ENCODE results near the gene BHLHE23.

The BHLHE23 gene

DNA sequence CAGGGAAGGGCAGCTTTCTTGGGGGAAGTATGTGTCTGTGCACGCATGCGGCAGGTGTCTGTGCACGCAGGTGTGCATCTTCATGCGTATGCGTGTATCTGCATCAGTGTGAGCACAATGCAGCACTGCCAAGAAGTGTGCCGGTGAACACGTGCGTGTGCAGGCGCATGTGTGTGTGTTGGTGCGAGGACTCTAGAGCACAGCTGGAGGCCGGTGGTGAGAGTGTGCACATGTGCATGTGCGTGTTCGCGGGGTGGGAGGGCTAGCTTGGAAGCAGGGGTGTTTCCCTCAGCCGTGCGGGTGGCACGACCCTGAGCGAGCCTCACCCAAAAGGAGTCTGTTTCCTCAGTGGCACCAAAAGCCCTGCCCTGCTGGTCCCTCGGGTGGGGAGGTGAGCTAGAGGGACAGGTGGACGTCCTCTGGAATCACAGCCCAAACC is 46.7 kb downstream of the BHLHE23 start:
- DNase-seq (ENCODE audit: low spot score): no peak
- TF ChIP-seq, protein P1, sequence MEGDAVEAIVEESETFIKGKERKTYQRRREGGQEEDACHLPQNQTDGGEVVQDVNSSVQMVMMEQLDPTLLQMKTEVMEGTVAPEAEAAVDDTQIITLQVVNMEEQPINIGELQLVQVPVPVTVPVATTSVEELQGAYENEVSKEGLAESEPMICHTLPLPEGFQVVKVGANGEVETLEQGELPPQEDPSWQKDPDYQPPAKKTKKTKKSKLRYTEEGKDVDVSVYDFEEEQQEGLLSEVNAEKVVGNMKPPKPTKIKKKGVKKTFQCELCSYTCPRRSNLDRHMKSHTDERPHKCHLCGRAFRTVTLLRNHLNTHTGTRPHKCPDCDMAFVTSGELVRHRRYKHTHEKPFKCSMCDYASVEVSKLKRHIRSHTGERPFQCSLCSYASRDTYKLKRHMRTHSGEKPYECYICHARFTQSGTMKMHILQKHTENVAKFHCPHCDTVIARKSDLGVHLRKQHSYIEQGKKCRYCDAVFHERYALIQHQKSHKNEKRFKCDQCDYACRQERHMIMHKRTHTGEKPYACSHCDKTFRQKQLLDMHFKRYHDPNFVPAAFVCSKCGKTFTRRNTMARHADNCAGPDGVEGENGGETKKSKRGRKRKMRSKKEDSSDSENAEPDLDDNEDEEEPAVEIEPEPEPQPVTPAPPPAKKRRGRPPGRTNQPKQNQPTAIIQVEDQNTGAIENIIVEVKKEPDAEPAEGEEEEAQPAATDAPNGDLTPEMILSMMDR (IDR thresholded peaks at IDR 0.05; ENCODE audit: extremely low read depth, insufficient read depth, missing control alignments): no peak
- in situ Hi-C loops (cut with MboI; ENCODE audit: low pct_unique_long_range_greater_than_20kb, low sequenced_read_pairs, unreplicated experiment): no loop called here

DNA sequence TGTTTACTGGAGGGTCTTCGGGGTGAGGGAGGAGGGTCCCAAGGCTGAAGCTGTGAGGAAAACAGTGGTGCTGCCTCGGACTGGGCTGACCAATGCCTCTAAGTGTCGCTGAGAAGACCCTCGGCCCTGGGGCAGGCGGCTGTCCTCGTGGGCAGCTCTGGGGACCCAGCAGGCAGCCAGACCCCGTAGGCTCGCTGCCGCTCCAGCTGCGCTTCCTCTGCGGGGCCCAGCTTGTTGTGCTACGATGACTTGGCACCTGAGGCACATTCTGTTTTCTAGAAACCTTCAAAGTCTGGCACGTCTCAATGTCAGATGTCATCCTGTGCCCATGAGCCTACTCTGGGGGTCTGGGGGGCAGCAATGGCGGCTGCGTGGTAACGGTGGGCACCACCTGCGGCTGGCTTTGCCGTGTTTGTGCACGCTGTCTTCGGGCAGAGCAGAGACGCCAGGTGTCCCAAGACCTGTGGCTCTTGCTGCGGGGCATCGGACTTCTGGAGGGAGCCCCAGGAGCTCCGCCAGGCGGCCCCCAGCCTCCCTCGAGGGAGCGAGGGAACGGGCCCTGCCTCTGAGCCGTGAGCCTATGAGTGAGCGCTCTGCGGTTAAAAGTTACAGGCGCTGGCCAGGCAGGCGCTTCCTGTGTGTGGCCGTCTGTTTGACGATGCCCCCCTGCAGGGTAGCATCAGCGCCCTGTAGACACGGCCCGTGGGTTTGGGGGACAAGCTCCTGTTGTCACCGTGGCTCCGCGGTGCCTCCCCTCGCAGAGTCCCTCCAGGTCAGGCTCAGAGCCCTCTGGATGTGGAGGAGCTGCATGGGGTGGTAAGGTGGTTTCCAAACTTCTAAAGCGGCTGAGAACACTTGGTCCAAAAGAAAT is 47.4 kb downstream of the BHLHE23 start:
- in situ Hi-C loops (cut with MboI; ENCODE audit: low pct_unique_long_range_greater_than_20kb, low sequenced_read_pairs, unreplicated experiment): no loop called here
- no peak for DNase-seq (ENCODE audit: low spot score)
- TF ChIP-seq, protein P1 (IDR thresholded peaks at IDR 0.05; ENCODE audit: extremely low read depth, insufficient read depth, missing control alignments): no peak

DNA sequence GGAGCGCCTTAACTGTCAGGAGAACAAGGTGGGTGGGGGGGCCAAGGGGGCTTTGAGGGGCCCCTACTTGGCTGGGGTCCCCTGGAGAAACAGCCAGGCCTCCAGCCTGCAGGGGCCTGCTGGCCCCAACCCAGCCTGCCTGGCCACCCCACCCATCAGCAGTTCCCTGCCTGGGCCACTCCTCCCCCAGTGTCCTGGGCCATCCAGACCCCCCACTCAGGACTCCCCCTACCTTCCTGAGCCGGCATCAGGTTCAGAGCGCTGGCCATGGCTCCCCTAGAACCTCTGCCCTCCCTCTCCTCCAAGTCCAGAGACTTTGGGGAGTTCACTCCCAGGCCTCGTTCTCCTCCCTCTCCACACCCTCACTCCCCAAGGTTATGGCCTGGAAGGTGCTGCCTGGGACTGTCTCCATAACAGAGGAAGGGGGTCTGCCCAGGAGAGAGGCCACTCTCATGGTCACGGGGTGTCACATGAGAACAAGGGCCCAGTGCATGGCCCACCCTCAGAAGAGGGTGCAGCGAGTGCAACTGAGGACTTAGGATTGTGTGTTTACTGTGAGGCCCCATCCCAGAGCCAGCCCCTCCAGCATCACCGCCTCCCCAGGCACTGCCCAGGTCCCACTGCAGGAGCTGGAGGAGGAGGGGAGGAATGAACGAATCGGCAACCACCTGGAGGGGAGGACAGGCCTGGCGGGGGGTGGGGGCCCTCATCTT is 48.2 kb downstream of the BHLHE23 start:
- in situ Hi-C loops (cut with MboI; ENCODE audit: low pct_unique_long_range_greater_than_20kb, low sequenced_read_pairs, unreplicated experiment): no loop called here
- DNase-seq (ENCODE audit: low spot score): no peak
- TF ChIP-seq, protein P1 (IDR thresholded peaks at IDR 0.05; ENCODE audit: extremely low read depth, insufficient read depth, missing control alignments): no peak

- TF ChIP-seq, protein P1 (IDR thresholded peaks at IDR 0.05; ENCODE audit: extremely low read depth, insufficient read depth, missing control alignments): no peak
- no peak for DNase-seq (ENCODE audit: low spot score)
- in situ Hi-C loops (cut with MboI; ENCODE audit: low pct_unique_long_range_greater_than_20kb, low sequenced_read_pairs, unreplicated experiment): no loop called here
Measured at GRCh38 chr20:62957136-62958117, 49.3 kb downstream of the BHLHE23 start.

DNA sequence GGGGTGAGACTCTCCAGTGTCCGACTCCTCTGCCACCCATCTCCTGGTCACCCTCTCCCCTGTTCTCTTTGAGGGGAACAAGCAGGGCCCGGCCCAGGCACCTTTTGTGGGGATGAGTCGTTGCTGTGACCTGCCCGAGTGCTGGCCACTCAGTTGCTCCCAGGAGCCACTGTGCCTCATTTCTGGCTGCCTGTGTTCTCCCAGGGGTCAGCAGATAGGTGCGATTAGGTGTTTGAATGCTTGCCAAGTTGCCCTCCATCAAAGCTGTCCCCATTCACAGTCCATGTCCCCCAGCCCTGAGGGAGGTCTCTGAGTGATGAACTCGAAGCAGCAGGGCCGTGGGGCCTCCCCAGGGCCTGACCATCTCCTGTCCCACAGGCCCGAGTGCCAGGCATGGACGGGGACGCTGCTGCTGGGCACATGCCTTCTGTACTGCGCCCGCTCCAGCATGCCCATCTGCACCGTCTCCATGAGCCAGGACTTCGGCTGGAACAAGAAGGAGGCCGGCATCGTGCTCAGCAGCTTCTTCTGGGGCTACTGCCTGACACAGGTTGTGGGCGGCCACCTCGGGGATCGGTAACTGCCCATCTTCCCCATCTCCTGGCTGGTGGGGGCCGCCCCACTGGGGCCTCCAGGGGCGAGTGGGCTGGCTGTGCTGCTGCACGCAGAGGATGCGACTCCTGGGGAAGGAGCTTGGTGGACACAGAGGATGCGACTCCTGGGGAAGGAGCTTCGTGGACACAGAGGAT is 50.2 kb downstream of the BHLHE23 start:
- no peak for DNase-seq (ENCODE audit: low spot score)
- in situ Hi-C loops (cut with MboI; ENCODE audit: low pct_unique_long_range_greater_than_20kb, low sequenced_read_pairs, unreplicated experiment): no loop called here
- TF ChIP-seq, protein P1 (IDR thresholded peaks at IDR 0.05; ENCODE audit: extremely low read depth, insufficient read depth, missing control alignments): no peak
